ENCODE results near the gene ADCY1. TPM values are rescaled to one million over a fixed set of nuclear protein-coding genes. Genes with fewer than 3 reads are reported as not detected.

ADCY1 gene
- total RNA-seq, 1 experiment from 2014 or later: not detected

DNA sequence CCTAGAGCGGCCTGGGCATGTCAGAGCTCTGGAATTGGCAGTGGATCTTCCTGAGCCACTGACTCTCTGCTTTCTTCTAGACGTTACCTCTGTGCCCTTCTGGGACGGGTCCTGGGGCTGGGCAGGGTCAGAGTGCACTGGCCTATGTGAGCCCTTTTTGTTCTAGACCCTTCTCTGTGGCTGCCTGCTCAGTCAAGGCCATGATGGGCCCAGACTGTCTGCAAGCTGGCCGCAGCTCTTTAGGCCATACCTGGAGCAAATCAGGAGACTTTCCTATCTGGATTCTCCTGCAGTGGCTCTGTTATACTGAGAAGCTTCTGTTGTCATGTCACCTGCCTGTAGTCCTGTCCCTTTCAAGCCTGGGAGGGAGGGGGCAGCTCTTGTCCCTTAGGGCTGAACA lies 70.1 kb downstream of the ADCY1 start:
- Histone ChIP-seq H3K4me1 (replicated peaks; ENCODE audit: insufficient read depth) (no peaks in the 10 kb centered on the region), H2AFZ (no peak overlapping the region), H4K20me1 (ENCODE audit: insufficient read depth) (no peaks in the 10 kb centered on the region), H3K27me3 (ENCODE audit: insufficient read depth, low read depth) (peaks cover 48% of the 10 kb centered on the region; the same call in 1 of the 2 replicates), H3K4me3 (no peak overlapping the region), H3K79me2 (ENCODE audit: low read depth) (no peaks in the 10 kb centered on the region), H3K36me3 (ENCODE audit: low read depth) (no peaks in the 10 kb centered on the region), H3K9me3 (ENCODE audit: insufficient read depth, low read depth) (no peaks in the 10 kb centered on the region), H3K27ac (no peak overlapping the region), H3F3A (ENCODE audit: insufficient read depth, low read depth) (no peaks in the 10 kb centered on the region), H3K9me2 (ENCODE audit: insufficient read depth) (no peaks in the 10 kb centered on the region), H3K4me2 (no peak overlapping the region)
- ChIA-PET CTCF (no interaction called here), POLR2A (ENCODE audit: unreplicated experiment) (no interaction called here)
- intact Hi-C loops (cut with micrococcal nuclease; ENCODE audit: unreplicated experiment): loop anchor here (5.0 kb wide), 1 partner anchor 472 kb away; no protein-coding TSS in a partner anchor
- TF ChIP-seq EZH2 (IDR thresholded peaks at IDR 0.05; ENCODE audit: low read depth): no peak
- DNase-seq: no peak
- no TSS peak for BruUV-seq (replicated peaks)

DNA sequence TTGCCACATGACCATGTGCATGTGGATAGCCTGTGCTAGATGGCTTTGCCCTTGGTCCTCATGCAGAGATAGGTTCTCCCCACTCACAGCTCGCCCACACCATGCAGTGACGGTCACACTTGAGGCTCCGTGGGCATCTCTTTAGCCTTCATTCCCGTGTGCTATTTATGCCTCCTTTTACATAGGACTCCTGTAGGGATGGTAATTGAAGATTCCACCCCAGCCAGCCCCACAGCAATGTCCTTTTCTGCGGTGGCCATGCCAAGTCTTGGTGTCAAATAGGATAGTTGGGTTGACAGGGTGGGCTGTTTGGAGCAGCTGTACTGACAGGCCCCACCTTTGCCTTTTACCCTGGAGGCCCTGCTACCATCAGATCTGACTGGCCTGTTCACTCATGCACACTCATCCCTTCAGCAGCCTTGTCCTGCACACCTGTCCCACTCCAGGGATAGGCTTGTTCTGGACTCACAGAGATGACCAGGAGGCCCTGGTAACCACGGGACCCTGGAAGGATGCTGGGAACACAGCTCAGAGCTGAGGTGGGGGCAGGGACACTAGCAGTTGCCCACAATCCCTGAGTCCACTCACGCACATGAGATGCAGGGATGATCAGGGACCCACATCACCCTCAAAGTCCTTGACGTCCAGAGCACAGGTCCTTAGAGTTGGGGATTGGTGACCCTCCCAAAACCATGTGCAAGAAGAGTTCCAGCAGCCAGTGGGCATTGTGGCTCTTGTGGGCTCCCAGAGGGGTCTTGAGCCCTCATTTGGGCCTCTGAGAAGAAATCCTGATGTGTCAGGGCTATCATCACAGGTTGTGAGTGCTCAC lies 71.2 kb downstream of the ADCY1 start:
- CTCF ChIA-PET: no interaction called here
- H3F3A ChIP-seq (ENCODE audit: insufficient read depth, low read depth): no peaks in the 10 kb centered on the region
- no peaks in the 10 kb centered on the region for H3K9me2 ChIP-seq (ENCODE audit: insufficient read depth)
- H3K4me2 ChIP-seq: no peak overlapping the region
- TF ChIP-seq EZH2 (IDR thresholded peaks at IDR 0.05; ENCODE audit: low read depth): no peak
- H3K27me3 ChIP-seq (ENCODE audit: insufficient read depth, low read depth): peaks cover 49% of the 10 kb centered on the region
- no peaks in the 10 kb centered on the region for H3K79me2 ChIP-seq (ENCODE audit: low read depth)
- intact Hi-C loops (cut with micrococcal nuclease; ENCODE audit: unreplicated experiment): no loop called here
- POLR2A ChIA-PET (ENCODE audit: unreplicated experiment): no interaction called here
- H3K4me1 ChIP-seq (replicated peaks; ENCODE audit: insufficient read depth): no peaks in the 10 kb centered on the region
- BruUV-seq (replicated peaks): no TSS peak
- no peak for DNase-seq
- no peak overlapping the region for H2AFZ ChIP-seq
- no peaks in the 10 kb centered on the region for H4K20me1 ChIP-seq (ENCODE audit: insufficient read depth)
- no peak overlapping the region for H3K27ac ChIP-seq
- H3K4me3 ChIP-seq: no peak overlapping the region
- no peaks in the 10 kb centered on the region for H3K9me3 ChIP-seq (ENCODE audit: insufficient read depth, low read depth)
- H3K36me3 ChIP-seq (ENCODE audit: low read depth): no peaks in the 10 kb centered on the region

DNA sequence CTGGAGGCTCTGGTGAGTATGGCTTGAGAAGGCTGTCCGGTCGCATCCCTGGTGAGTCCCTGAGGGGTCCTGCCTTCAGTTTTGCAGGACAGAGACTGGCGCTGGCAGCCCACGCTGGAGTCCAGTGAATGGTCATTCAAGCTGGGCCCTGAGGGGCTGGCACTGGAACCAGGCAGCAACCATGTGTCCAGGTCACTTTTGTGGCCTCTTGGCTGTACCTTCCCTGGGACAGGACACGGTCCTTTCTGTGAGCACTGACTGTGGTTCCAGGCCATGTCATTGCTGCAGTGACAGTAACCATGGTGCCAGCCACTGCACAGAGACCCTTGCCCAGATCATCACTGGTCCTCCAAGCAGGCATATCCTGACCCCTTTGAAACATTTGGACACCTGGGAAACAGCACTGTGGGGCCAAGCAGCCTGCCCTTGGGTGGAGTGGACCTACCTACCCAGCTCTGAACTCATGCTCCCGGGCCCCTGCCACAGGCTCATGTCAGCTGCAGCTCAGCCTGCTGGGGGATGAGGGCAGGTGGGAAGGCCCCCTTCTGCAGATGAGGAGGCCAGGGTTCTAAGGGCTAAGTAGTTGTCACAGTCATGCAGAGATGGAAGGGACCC lies 72.1 kb downstream of the ADCY1 start:
- Histone ChIP-seq H3K9me3 (ENCODE audit: insufficient read depth, low read depth) (no peaks in the 10 kb centered on the region), H3F3A (ENCODE audit: insufficient read depth, low read depth) (no peaks in the 10 kb centered on the region), H3K27ac (no peak overlapping the region), H4K20me1 (ENCODE audit: insufficient read depth) (no peaks in the 10 kb centered on the region), H3K4me1 (replicated peaks; ENCODE audit: insufficient read depth) (no peaks in the 10 kb centered on the region), H3K27me3 (ENCODE audit: insufficient read depth, low read depth) (peaks cover 58% of the 10 kb centered on the region), H2AFZ (no peak overlapping the region), H3K79me2 (ENCODE audit: low read depth) (no peaks in the 10 kb centered on the region), H3K9me2 (ENCODE audit: insufficient read depth) (no peaks in the 10 kb centered on the region), H3K4me3 (no peak overlapping the region), H3K4me2 (no peak overlapping the region), H3K36me3 (ENCODE audit: low read depth) (no peaks in the 10 kb centered on the region)
- intact Hi-C loops (cut with micrococcal nuclease; ENCODE audit: unreplicated experiment): no loop called here
- ChIA-PET POLR2A (ENCODE audit: unreplicated experiment) (no interaction called here), CTCF (no interaction called here)
- DNase-seq: no peak
- TF ChIP-seq, protein P1, sequence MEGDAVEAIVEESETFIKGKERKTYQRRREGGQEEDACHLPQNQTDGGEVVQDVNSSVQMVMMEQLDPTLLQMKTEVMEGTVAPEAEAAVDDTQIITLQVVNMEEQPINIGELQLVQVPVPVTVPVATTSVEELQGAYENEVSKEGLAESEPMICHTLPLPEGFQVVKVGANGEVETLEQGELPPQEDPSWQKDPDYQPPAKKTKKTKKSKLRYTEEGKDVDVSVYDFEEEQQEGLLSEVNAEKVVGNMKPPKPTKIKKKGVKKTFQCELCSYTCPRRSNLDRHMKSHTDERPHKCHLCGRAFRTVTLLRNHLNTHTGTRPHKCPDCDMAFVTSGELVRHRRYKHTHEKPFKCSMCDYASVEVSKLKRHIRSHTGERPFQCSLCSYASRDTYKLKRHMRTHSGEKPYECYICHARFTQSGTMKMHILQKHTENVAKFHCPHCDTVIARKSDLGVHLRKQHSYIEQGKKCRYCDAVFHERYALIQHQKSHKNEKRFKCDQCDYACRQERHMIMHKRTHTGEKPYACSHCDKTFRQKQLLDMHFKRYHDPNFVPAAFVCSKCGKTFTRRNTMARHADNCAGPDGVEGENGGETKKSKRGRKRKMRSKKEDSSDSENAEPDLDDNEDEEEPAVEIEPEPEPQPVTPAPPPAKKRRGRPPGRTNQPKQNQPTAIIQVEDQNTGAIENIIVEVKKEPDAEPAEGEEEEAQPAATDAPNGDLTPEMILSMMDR (conservative IDR thresholded peaks at IDR 0.05): no peak
- no peak for TF ChIP-seq EZH2 (IDR thresholded peaks at IDR 0.05; ENCODE audit: low read depth)
- BruUV-seq (replicated peaks): no TSS peak

DNA sequence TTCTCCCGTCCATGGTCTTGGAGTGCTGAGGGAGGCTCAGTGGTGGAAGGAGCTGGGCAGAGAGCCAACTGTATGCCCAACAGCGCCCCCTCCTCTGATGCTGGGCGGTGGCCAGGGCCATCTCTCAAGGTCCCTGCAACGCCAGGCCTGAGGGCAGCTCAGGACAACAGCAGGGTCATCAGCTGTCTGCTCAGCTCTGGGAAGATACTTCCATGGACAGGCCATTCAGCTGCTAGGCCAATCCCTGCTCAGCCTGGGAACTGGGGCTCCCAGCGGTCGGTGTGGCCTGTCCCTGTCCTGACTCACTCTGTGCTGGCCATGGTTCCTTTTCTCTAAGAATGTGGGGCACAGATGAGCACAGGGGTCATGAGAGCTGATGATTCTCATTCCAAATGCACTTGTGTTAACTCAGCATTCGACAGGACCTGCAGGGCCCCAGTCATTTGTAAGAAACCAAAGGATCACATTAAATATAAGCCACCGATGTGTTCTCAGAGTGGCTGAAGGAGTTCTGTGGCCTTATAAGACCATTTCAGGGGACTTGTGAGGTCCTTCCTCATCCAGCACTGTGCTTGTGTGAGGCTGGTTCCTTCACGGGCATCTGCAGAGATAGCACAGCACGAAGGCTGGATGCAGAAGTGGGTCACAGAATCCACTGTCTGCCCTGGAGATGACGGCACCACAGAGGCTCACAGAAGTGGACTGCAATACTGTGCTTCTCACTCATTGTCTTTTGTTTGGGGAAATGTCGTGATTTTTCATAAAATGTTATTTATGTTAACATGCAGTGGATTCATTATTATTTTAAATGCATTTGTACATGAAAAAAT lies 73.0 kb downstream of the ADCY1 start:
- ChIA-PET CTCF (no interaction called here), POLR2A (ENCODE audit: unreplicated experiment) (interaction anchor here (0.6 kb wide), 1 partner anchor 51 kb away, joined by 3 read pairs; no protein-coding TSS in a partner anchor)
- H4K20me1 ChIP-seq (ENCODE audit: insufficient read depth): no peaks in the 10 kb centered on the region
- no peak for TF ChIP-seq EZH2 (IDR thresholded peaks at IDR 0.05; ENCODE audit: low read depth)
- TF ChIP-seq, protein P1 (conservative IDR thresholded peaks at IDR 0.05): no peak
- H3K4me2 ChIP-seq: no peak overlapping the region
- intact Hi-C loops (cut with micrococcal nuclease; ENCODE audit: unreplicated experiment): no loop called here
- peaks cover 63% of the 10 kb centered on the region for H3K27me3 ChIP-seq (ENCODE audit: insufficient read depth, low read depth)
- no peak overlapping the region for H3K4me3 ChIP-seq
- no peaks in the 10 kb centered on the region for H3K9me3 ChIP-seq (ENCODE audit: insufficient read depth, low read depth)
- no peaks in the 10 kb centered on the region for H3K9me2 ChIP-seq (ENCODE audit: insufficient read depth)
- H3F3A ChIP-seq (ENCODE audit: insufficient read depth, low read depth): no peaks in the 10 kb centered on the region
- H3K27ac ChIP-seq: no peak overlapping the region
- H2AFZ ChIP-seq: no peak overlapping the region
- no TSS peak for BruUV-seq (replicated peaks)
- no peaks in the 10 kb centered on the region for H3K36me3 ChIP-seq (ENCODE audit: low read depth)
- H3K79me2 ChIP-seq (ENCODE audit: low read depth): no peaks in the 10 kb centered on the region
- no peak for DNase-seq
- no peaks in the 10 kb centered on the region for H3K4me1 ChIP-seq (replicated peaks; ENCODE audit: insufficient read depth)
